Measurements from ENCODE around the gene IMPA2. TPM values are rescaled to one million over a fixed set of nuclear protein-coding genes. Genes with fewer than 3 reads are reported as not detected.

The IMPA2 gene
- total RNA-seq, 3 donors from 2014 or later (not counting 1 experiment from before 2014, with no cell fraction given), result 2.7 to 6.6 (median 3.6) TPM

DNA sequence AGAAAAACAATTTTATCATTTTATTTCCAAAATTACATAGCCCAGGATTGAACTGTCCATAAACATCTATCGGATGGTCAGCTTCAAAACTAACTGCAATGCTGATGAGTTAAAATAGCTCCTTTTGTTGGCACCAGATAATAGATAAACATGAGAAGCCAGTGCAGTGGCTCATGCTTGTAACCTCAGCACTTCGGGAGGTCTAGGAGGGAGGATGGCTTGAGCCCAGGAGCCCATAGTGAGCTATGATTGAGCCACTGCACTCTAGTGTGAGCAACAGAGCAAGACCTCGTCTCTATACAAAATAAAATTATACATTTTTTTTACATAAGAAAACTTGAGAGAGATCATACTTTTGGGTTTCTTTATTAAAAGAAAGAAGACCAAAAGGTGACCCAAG lies 34.6 kb upstream of the IMPA2 start:
- peak overlapping the region; percentile 90 for H3K4me3 Mint-ChIP-seq
- no peaks in the 10 kb centered on the region for H3K9me3 ChIP-seq (ENCODE audit: control insufficient read depth, insufficient read depth, low read length)
- TF ChIP-seq, protein P1, sequence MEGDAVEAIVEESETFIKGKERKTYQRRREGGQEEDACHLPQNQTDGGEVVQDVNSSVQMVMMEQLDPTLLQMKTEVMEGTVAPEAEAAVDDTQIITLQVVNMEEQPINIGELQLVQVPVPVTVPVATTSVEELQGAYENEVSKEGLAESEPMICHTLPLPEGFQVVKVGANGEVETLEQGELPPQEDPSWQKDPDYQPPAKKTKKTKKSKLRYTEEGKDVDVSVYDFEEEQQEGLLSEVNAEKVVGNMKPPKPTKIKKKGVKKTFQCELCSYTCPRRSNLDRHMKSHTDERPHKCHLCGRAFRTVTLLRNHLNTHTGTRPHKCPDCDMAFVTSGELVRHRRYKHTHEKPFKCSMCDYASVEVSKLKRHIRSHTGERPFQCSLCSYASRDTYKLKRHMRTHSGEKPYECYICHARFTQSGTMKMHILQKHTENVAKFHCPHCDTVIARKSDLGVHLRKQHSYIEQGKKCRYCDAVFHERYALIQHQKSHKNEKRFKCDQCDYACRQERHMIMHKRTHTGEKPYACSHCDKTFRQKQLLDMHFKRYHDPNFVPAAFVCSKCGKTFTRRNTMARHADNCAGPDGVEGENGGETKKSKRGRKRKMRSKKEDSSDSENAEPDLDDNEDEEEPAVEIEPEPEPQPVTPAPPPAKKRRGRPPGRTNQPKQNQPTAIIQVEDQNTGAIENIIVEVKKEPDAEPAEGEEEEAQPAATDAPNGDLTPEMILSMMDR (IDR thresholded peaks at IDR 0.05), result no peak
- H3K4me3 ChIP-seq (ENCODE audit: low read length), result peak overlapping the region; percentile 43
- peak overlapping the region; percentile 85 to 91 for H3K27ac Mint-ChIP-seq
- H3K27ac ChIP-seq (ENCODE audit: low read length), result no peak overlapping the region
- peaks cover 19 to 25% of the 10 kb centered on the region in 2 donors for H3K4me1 Mint-ChIP-seq
- H3K36me3 ChIP-seq (ENCODE audit: control insufficient read depth, insufficient read depth, low read length), result no peaks in the 10 kb centered on the region
- H3K4me1 ChIP-seq (ENCODE audit: control insufficient read depth, insufficient read depth, low read length), result peaks cover 14% of the 10 kb centered on the region
- no peaks in the 10 kb centered on the region for H3K36me3 Mint-ChIP-seq
- H3K27me3 Mint-ChIP-seq (ENCODE audit: low read depth in 2 of 2), result no peaks in the 10 kb centered on the region
- DNase-seq (no peak), ATAC-seq (peak in 1 of 3 donors; percentile 13)
- H3K9me3 Mint-ChIP-seq, result no peaks in the 10 kb centered on the region
- no peaks in the 10 kb centered on the region for H3K27me3 ChIP-seq (ENCODE audit: control insufficient read depth, insufficient read depth, low read length)
- 54% methylated on average over 2 of the region's 3 CpGs for WGBS (ENCODE audit: insufficient coverage)
- intact Hi-C loops (cut with micrococcal nuclease), result no loop called here

DNA sequence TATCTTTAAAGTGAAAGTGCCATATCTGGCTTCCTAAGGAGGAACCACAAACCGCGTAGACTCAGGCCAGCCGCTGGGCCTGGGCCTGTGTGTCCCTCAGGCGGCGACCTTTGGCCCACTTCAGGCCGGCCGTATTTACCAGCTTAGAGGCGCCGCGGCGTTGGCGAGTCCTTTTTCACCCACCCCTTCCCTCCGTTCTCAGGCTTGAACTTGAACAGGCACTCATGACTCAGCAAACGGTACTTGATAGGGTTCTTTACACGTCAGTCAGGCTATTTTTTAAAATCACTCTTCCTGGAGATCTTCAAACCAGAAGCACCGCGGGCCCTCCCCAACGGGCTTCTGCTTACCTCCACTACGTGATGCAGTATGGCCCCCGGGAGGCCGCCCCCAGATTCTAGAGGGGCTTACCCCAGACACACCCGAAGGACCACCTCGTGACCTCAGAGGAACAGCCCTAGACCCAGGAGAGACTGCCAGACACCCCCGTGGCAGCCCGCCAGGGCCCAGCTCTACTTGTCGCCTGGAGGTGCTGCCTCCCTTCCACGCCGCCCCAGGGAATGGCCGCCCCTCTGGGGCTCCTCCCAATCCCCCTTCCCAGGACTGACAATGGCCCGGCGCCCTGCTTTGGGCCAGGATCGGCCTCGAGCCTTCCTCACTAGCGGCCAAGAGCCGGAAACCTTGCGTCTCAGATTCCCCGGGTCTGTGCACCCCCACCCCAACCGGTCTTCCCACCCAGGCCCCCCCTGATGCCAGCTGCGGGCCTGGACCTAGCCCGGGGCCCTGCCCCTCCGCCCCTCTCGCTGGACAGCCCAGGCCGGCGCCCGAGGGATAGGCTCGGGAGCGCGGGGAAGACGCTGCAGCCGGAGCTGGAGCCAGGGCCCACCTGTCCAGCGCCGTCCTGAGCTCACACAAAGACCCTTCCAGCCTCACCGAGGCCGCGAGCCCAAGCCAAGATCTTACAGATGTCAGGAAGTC lies 33.8 kb upstream of the IMPA2 start:
- peak overlapping the region; percentile 85 to 91 for H3K27ac Mint-ChIP-seq
- H3K27me3 Mint-ChIP-seq (ENCODE audit: low read depth in 2 of 2), result no peaks in the 10 kb centered on the region
- 15% methylated on average over 54 of the region's 55 CpGs for WGBS (ENCODE audit: insufficient coverage)
- TF ChIP-seq, protein P1 (IDR thresholded peaks at IDR 0.05), result no peak
- H3K27me3 ChIP-seq (ENCODE audit: control insufficient read depth, insufficient read depth, low read length), result no peaks in the 10 kb centered on the region
- H3K9me3 ChIP-seq (ENCODE audit: control insufficient read depth, insufficient read depth, low read length), result no peaks in the 10 kb centered on the region
- peaks cover 14% of the 10 kb centered on the region for H3K4me1 ChIP-seq (ENCODE audit: control insufficient read depth, insufficient read depth, low read length)
- H3K27ac ChIP-seq (ENCODE audit: low read length), result peak overlapping the region; percentile 5
- ATAC-seq, result peak; percentile 89 to 92 (median 90)
- no peaks in the 10 kb centered on the region for H3K36me3 Mint-ChIP-seq
- intact Hi-C loops (cut with micrococcal nuclease), result no loop called here
- peak overlapping the region; percentile 43 for H3K4me3 ChIP-seq (ENCODE audit: low read length)
- H3K36me3 ChIP-seq (ENCODE audit: control insufficient read depth, insufficient read depth, low read length), result no peaks in the 10 kb centered on the region
- no peaks in the 10 kb centered on the region for H3K9me3 Mint-ChIP-seq
- peak; percentile 50 to 77 for DNase-seq
- peaks cover 19 to 25% of the 10 kb centered on the region in 2 donors for H3K4me1 Mint-ChIP-seq
- H3K4me3 Mint-ChIP-seq, result peak overlapping the region; percentile 90

DNA sequence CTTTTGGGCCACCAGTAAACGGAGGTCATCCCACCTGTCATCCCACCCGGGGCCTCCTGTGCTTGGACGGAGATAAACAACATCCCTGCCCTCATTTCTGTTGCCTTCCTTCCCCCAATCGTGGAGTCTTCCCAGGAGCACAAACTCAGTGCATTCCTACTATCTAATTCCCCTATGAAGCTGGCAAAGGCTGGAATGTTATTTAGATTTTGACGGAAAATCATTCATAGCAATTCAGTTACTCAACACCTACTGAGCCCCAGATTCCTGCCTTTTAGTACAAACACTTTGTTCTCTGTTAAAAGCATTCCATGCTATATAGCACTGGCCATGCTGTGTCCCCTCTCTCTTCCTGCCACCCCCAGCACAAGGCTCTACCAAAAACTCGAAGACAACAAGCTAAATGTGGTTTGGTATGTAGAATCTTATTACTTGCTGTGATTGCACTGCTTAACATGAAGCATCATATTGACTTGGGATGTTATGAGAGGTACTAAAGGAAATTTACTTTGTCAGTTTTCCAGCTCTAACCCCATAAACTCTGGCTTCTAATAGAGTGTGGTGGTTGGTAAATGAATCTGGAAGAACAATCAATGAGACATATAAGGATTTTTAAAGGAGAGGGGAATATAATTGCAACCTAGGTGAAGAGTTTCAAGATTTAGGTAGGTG lies 32.3 kb upstream of the IMPA2 start:
- no peaks in the 10 kb centered on the region for H3K27me3 ChIP-seq (ENCODE audit: control insufficient read depth, insufficient read depth, low read length)
- no peak overlapping the region for H3K27ac ChIP-seq (ENCODE audit: low read length)
- 95% methylated on average over 5 of the region's 6 CpGs for WGBS (ENCODE audit: insufficient coverage)
- Mint-ChIP-seq H3K9me3 (no peaks in the 10 kb centered on the region), H3K4me1 (peaks cover 17% of the 10 kb centered on the region in 2 donors), H3K27me3 (ENCODE audit: low read depth in 2 of 2) (no peaks in the 10 kb centered on the region), H3K36me3 (no peaks in the 10 kb centered on the region), H3K27ac (no peak overlapping the region), H3K4me3 (peak overlapping the region; percentile 60)
- H3K9me3 ChIP-seq (ENCODE audit: control insufficient read depth, insufficient read depth, low read length), result no peaks in the 10 kb centered on the region
- TF ChIP-seq, protein P1 (IDR thresholded peaks at IDR 0.05), result no peak
- no peak for DNase-seq
- peaks cover 14% of the 10 kb centered on the region for H3K4me1 ChIP-seq (ENCODE audit: control insufficient read depth, insufficient read depth, low read length)
- intact Hi-C loops (cut with micrococcal nuclease), result no loop called here
- H3K4me3 ChIP-seq (ENCODE audit: low read length), result no peak overlapping the region
- H3K36me3 ChIP-seq (ENCODE audit: control insufficient read depth, insufficient read depth, low read length), result no peaks in the 10 kb centered on the region
- no peak for ATAC-seq

Data from natural killer cell (primary cell).